Activated CD8-positive, alpha-beta memory T cell treated with anti-CD3 and anti-CD28 coated beads for 36 hours (primary cell): Measurements from ENCODE around the gene RASSF1. TPM values are rescaled to one million over a fixed set of nuclear protein-coding genes. Genes with fewer than 3 reads are reported as not detected.

ENCODE experiments used
- CTCF ChIA-PET: fragments of 350-600 bp; sonication (Branson Sonifier 250); formaldehyde crosslinking; loops from one replicate; lab custom pipeline; 2021; ENCODE audit warnings: antibody characterized with exemption; lab: Charles Lee
- POLR2A ChIA-PET: fragments of 350-600 bp; sonication (Branson Sonifier 250); formaldehyde crosslinking; loops from one replicate; lab custom pipeline; 2021; ENCODE audit warnings: antibody characterized with exemption; lab: Charles Lee
- total RNA-seq, 2 experiments: library from RNA; stranded (reverse); gene quantifications; one replicate each; pipeline ENCODE4 v1.2.3, GENCODE V29; 2021

The RASSF1 gene
- total RNA-seq, 2 experiments from 2014 or later: 68.2 to 72.5 TPM

DNA sequence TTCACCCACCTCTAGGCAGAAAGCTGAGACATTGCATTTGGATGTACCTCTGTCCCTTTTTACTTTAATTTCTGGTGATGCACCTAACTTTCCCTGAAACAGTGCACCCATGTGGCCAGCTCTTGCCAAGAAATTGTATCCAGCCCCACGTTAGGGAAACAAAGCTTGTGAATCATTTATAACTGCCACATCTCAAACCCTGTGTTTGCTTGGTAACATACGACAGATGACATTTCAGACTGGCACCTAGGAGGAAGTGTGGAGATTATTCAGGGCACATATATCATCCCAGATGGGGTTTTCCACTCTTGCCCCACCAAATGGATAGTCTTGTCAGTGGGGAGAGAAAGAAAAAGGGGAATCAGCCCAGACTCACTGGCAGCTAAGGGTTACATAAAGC lies 12.1 kb upstream of the RASSF1 start:
- CTCF ChIA-PET: interaction anchor here (0.7 to 0.9 kb wide), 3 partner anchors 12 to 35 kb away, joined by 3 to 5 read pairs (median 4); partner anchors contain the start of gene RASSF1
- POLR2A ChIA-PET: interaction anchor here (0.6 to 4.1 kb wide), 3 partner anchors 15 to 306 kb away, joined by 3 to 28 read pairs (median 4); partner anchors contain the start of gene IFRD2

- POLR2A ChIA-PET: interaction anchor here (0.9 to 4.1 kb wide), 4 partner anchors 10 to 23 kb away, joined by 3 to 28 read pairs (median 13); partner anchors contain the start of genes RASSF1 and TUSC2
- CTCF ChIA-PET: interaction anchor here (1.1 to 5.1 kb wide), 3 partner anchors 8 to 95 kb away, joined by 3 to 35 read pairs (median 4); partner anchors contain the start of gene TMEM115
Observed at GRCh38 chr3:50351323-50351697, 10.7 kb upstream of the RASSF1 start.

- POLR2A ChIA-PET: interaction anchor here (0.5 to 4.1 kb wide), 13 partner anchors 8 to 410 kb away, joined by 3 to 28 read pairs (median 5); partner anchors contain the start of genes C3orf18, HYAL3, IFRD2 and NAA80
- CTCF ChIA-PET: interaction anchor here (1.1 to 5.1 kb wide), 5 partner anchors 9 to 192 kb away, joined by 3 to 35 read pairs (median 8); partner anchors contain the start of genes RASSF1 and TMEM115
Observed at GRCh38 chr3:50350527-50351322, 10.1 kb upstream of the RASSF1 start, which contains the start of the genes CYB561D2 and NPRL2. CYB561D2 (plus strand) TSS chr3:50350862; CDS start chr3:50351434, 572 bp downstream. NPRL2 (minus strand) TSS chr3:50350775; CDS start chr3:50350652, 123 bp downstream.

- ChIA-PET CTCF (interaction anchor here (1.4 to 5.1 kb wide), 4 partner anchors 9 to 192 kb away, joined by 4 to 35 read pairs (median 9); partner anchors contain the start of genes RASSF1 and TMEM115), POLR2A (interaction anchor here (0.5 to 4.1 kb wide), 12 partner anchors 8 to 410 kb away, joined by 3 to 28 read pairs (median 5); partner anchors contain the start of genes C3orf18, HYAL3, IFRD2 and NAA80)
Observed at GRCh38 chr3:50350213-50350526, 9.5 kb upstream of the RASSF1 start.

- ChIA-PET CTCF (interaction anchor here (0.6 to 5.1 kb wide), 17 partner anchors 10 to 1550 kb away, joined by 3 to 35 read pairs (median 4); partner anchors contain the start of gene C3orf18), POLR2A (interaction anchor here (1.3 to 1.5 kb wide), 2 partner anchors 10 to 48 kb away, joined by 3 to 18 read pairs; partner anchors contain the start of genes HYAL3 and NAA80)
Observed at GRCh38 chr3:50347187-50347813, 6.7 kb upstream of the RASSF1 start.

- ChIA-PET CTCF (interaction anchor here (0.9 to 5.1 kb wide), 4 partner anchors 8 to 204 kb away, joined by 3 to 35 read pairs (median 4); no protein-coding TSS in a partner anchor), POLR2A (interaction anchor here (0.7 kb wide), 1 partner anchor 1040 kb away, joined by 3 read pairs; the partner anchor contains the start of gene MANF)
Observed at GRCh38 chr3:50345586-50346234, 5.1 kb upstream of the RASSF1 start, which contains the start of gene ZMYND10. ZMYND10 (minus strand) TSS chr3:50345732; CDS start chr3:50345579, 153 bp downstream.

GRCh38 chr3:50345008-50345407 lies 4.4 kb upstream of the RASSF1 start:
- ChIA-PET POLR2A (interaction anchor here (0.7 to 1.1 kb wide), 3 partner anchors 11 to 271 kb away, joined by 3 read pairs; no protein-coding TSS in a partner anchor), CTCF (interaction anchor here (0.5 to 1.2 kb wide), 4 partner anchors 8 to 1666 kb away, joined by 3 to 4 read pairs (median 3); no protein-coding TSS in a partner anchor)

DNA sequence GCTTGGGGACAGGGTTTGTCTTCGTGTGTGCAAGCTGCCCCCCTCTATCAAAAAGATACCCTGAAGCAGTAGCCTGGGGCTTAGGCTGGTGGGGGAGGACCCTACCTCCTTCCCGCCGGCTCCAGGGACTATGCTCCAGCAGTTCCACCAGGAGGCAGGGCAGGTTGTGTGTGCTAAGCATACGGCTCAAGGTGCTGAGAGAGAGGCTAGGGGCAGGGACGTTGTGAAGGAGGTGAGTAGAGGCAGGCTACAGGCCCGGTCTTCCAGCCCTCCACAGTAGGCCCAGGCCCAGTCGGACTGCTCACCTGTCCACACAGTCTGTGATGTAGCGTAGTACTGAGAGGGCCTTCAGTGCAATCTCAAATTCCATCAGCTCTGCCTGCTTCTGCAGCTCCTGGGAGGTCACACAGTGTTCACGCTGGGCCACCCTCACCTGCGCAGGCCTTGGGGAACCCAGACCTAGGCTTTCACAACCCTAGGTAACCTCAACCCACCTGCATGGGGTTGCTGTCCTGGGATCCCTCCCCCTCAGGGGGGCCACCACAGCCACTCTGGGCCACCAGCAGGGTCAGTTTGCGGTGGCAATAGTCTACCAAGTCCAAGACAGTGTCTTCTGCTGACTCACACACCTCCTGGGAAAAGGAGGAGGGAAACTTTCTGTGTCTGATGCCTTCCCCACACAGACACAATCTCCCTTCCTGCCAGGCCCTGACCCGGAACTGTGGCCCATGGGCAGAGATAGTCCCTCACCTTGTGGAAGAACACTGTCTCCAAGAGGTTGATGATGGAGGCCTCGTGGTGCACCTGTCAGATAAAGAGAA lies 2.4 kb upstream of the RASSF1 start:
- POLR2A ChIA-PET: no interaction called here
- CTCF ChIA-PET: interaction anchor here (0.6 to 0.9 kb wide), 2 partner anchors 226 to 259 kb away, joined by 3 to 4 read pairs; partner anchors contain the start of gene HEMK1

- CTCF ChIA-PET: interaction anchor here (0.6 to 0.9 kb wide), 2 partner anchors 227 to 260 kb away, joined by 3 to 4 read pairs; partner anchors contain the start of gene HEMK1
- POLR2A ChIA-PET: interaction anchor here (1.0 kb wide), 1 partner anchor 8 kb away, joined by 5 read pairs; the partner anchor contains the start of genes CYB561D2 and NPRL2
Observed at GRCh38 chr3:50341996-50342650, 1.5 kb upstream of the RASSF1 start.

DNA sequence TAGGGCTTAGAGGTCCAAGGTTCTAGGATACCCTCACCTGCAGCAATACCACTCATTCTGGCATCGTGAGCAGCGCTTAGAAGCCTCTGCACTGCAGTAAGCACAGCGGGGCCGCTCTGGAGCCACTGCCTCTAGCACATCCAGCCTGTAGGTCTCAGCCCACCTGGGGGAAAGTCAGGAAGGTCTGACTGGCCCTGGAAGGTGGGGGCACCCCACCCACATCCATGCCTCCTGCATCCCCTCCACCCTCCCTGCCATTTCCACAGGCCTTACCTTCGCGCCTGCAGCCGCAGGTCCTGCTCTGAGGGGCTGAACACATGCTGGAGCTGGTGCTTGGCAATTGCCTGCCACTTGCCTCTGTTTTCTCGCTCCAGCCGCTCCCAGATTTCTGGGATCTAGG lies 901 bp upstream of the RASSF1 start:
- POLR2A ChIA-PET: interaction anchor here (1.0 to 1.9 kb wide), 5 partner anchors 9 to 269 kb away, joined by 5 to 20 read pairs (median 8); partner anchors contain the start of genes CYB561D2, HYAL3, NAA80 and NPRL2

DNA sequence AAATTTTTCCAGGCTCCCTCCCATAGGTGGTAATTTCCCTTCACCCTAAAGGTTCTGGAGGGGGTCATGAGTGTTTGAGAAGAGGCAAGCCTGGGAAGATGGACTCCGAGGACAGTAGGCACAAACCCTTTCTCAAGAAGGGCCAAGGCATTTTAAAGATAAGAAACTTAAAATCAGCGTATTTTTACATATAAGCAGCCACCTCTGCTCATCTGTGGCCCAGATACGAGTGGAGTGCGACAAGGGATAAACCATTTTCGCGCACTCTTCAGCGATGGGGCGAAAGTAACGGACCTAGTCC lies 539 bp downstream of the RASSF1 start:
- POLR2A ChIA-PET: interaction anchor here (1.1 to 1.9 kb wide), 5 partner anchors 8 to 270 kb away, joined by 7 to 20 read pairs (median 10); partner anchors contain the start of genes CYB561D2, HYAL3, NAA80 and NPRL2
- CTCF ChIA-PET: interaction anchor here (2.2 kb wide), 1 partner anchor 10 kb away, joined by 10 read pairs; the partner anchor contains the start of genes CYB561D2 and NPRL2

More for the DNA sequence above, 901 bp upstream of the RASSF1 start:
- CTCF ChIA-PET: interaction anchor here (1.0 to 1.2 kb wide), 4 partner anchors 14 to 201 kb away, joined by 3 read pairs; partner anchors contain the start of gene TUSC2

GRCh38 chr3:50339485-50340146 lies 1.0 kb downstream of the RASSF1 start:
- POLR2A ChIA-PET: interaction anchor here (1.8 to 3.2 kb wide), 3 partner anchors 11 to 270 kb away, joined by 8 to 28 read pairs (median 10); partner anchors contain the start of genes CYB561D2, HYAL3, NAA80 and NPRL2

DNA sequence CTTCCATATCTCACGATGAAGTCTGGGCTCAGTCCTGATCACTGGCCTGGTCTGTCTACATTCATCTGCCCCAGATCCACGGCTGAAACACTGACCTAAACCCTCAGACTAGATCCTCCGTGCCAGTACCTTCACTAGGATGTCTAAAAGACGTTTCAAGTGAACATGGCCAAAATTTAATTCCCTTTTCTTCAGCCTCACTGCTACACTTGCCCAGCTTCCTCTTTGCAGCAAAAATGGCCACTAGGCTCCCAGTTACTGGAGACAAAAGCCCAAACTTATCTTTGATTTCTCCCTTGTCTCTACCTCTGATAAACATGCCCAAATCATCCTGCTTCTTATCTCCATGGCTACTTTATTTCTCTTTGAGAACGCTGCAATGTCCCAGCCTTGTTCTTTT lies 1.7 kb downstream of the RASSF1 start:
- ChIA-PET CTCF (interaction anchor here (0.7 to 3.4 kb wide), 7 partner anchors 10 to 271 kb away, joined by 3 to 35 read pairs (median 4); partner anchors contain the start of genes CYB561D2, GNAI2 and NPRL2), POLR2A (interaction anchor here (0.7 to 3.6 kb wide), 5 partner anchors 11 to 277 kb away, joined by 6 to 28 read pairs (median 17); partner anchors contain the start of genes CYB561D2, HYAL3, NAA80 and NPRL2)

More at GRCh38 chr3:50339485-50340146, 1.0 kb downstream of the RASSF1 start:
- CTCF ChIA-PET: interaction anchor here (0.7 to 2.2 kb wide), 3 partner anchors 10 to 270 kb away, joined by 3 to 10 read pairs (median 4); partner anchors contain the start of genes CYB561D2 and NPRL2

- ChIA-PET POLR2A (interaction anchor here (0.6 to 3.6 kb wide), 23 partner anchors 9 to 274 kb away, joined by 3 to 28 read pairs (median 4); partner anchors contain the start of genes CISH, CYB561D2, GNAI2 and HEMK1), CTCF (interaction anchor here (0.5 to 3.4 kb wide), 10 partner anchors 8 to 404 kb away, joined by 3 to 35 read pairs (median 4); partner anchors contain the start of genes CYB561D2, GNAI2, HYAL3 and IFRD2)
Observed at GRCh38 chr3:50337175-50337861, 3.3 kb downstream of the RASSF1 start.
